MM.1S (cell line): ENCODE results near the gene KCNH1.

ENCODE experiments used
- CTCF ChIP-seq: fragments of 300-600 bp; sonication (generic); IDR thresholded peaks from 2 replicates; pipeline ENCODE4 v1.5.1; 2016; ENCODE audit warnings: antibody characterized with exemption, low read length, mixed read lengths
- EZH2 ChIP-seq: fragments of 300-600 bp; sonication (generic); optimal IDR thresholded peaks from 2 replicates; pipeline ENCODE3; 2017; ENCODE audit warnings: low read depth, mild to moderate bottlenecking, antibody characterized with exemption, low read length, mixed read lengths
- EZH2phosphoT487 ChIP-seq: fragments of 300-600 bp; sonication (generic); IDR thresholded peaks from 2 replicates; pipeline ENCODE4 v1.6.1; 2018; ENCODE audit warnings: antibody characterized with exemption, low read length

GRCh38 chr1:211013346-211014240, 120.4 kb downstream of the KCNH1 start:
- TF ChIP-seq EZH2 (no peak), CTCF (no peak), EZH2phosphoT487 (no peak)
